Breast epithelium (tissue), 3 donors: ENCODE data around the gene GPR143.

Experiments
- CTCF ChIP-seq, 3 donors: fragments of 450-650 bp; IDR thresholded peaks; one replicate each; pipeline ENCODE4 v1.5.1; 2016 to 2017; ENCODE audit warnings: antibody characterized with exemption in 3 of 3, mild to moderate bottlenecking in 3 of 3, moderate library complexity in 3 of 3
- POLR2A ChIP-seq: fragments of 450-650 bp; IDR thresholded peaks from one replicate; pipeline ENCODE4 v1.6.1; 2016; ENCODE audit warnings: antibody characterized with exemption, mild to moderate bottlenecking, moderate library complexity
- POLR2AphosphoS5 ChIP-seq, 3 donors: sonication (generic); formaldehyde crosslinking; IDR thresholded peaks; one replicate each; pipeline ENCODE4 v1.6.1; 2017; ENCODE audit warnings: antibody characterized with exemption in 3 of 3

DNA sequence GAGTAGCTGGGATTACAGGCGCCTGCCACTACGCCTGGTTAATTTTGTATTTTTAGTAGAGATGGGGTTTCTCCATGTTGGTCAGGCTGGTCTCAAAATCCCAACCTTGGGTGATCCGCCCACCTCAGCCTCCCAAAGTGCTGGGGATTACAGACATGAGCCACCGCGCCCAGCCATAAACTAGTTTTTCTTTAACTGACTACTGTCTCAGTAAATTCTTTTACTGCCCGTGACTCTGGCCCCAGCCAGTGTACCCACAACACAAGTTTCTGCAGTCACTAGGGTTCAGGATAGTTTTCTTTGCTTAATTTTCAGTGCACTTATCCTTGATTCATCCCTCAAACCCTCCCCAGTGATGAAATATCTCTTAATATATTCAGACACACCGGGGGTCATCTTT lies 28.8 kb upstream of the GPR143 start:
- no peak for TF ChIP-seq CTCF (IDR thresholded peaks at IDR 0.05)
- no peak for TF ChIP-seq POLR2A
- TF ChIP-seq POLR2AphosphoS5 (IDR thresholded peaks at IDR 0.05) = no peak
